Measurements from ENCODE around the gene SART3.

GRCh38 chr12:108553799-108554198, 7.2 kb downstream of the SART3 start:
- TF ChIP-seq CTCF (CRISPR knock-in tag; IDR thresholded peaks at IDR 0.05) (no peak), BORCS8-MEF2B (CRISPR knock-in tag; IDR thresholded peaks at IDR 0.05) (no peak), ELF4 (CRISPR knock-in tag; IDR thresholded peaks at IDR 0.05; ENCODE audit: borderline replicate concordance) (no peak), FOXK2 (IDR thresholded peaks at IDR 0.05) (no peak), MXI1 (IDR thresholded peaks at IDR 0.05; ENCODE audit: borderline replicate concordance, low read depth, low read length) (no peak), POLR2A (IDR thresholded peaks at IDR 0.05; ENCODE audit: insufficient read depth in 1 of 2, low read depth in 2 of 2, low read length in 2 of 2) (no peak), SMAD1 (CRISPR knock-in tag; IDR thresholded peaks at IDR 0.05; ENCODE audit: borderline replicate concordance, low read depth) (no peak), ZZZ3 (CRISPR knock-in tag; IDR thresholded peaks at IDR 0.05; ENCODE audit: borderline replicate concordance) (no peak), KLF16 (CRISPR knock-in tag; IDR thresholded peaks at IDR 0.05) (no peak), RAD21 (CRISPR knock-in tag; IDR thresholded peaks at IDR 0.05) (no peak), GRHL1 (CRISPR knock-in tag; conservative IDR thresholded peaks at IDR 0.05) (no peak), POLR2AphosphoS2 (IDR thresholded peaks at IDR 0.05; ENCODE audit: low read depth, low read length) (no peak), ZBTB34 (CRISPR knock-in tag; IDR thresholded peaks at IDR 0.05) (no peak)

Measured in HepG2 (cell line).